Measurements from ENCODE around the gene GPR137B. TPM values are rescaled to one million over a fixed set of nuclear protein-coding genes. Genes with fewer than 3 reads are reported as not detected.
A peak's percentile ranks its signal among the peaks of the same experiment; 100 is the strongest.

GPR137B gene
- total RNA-seq, 2 donors from 2014 or later, result 4.5 to 7.7 TPM

DNA sequence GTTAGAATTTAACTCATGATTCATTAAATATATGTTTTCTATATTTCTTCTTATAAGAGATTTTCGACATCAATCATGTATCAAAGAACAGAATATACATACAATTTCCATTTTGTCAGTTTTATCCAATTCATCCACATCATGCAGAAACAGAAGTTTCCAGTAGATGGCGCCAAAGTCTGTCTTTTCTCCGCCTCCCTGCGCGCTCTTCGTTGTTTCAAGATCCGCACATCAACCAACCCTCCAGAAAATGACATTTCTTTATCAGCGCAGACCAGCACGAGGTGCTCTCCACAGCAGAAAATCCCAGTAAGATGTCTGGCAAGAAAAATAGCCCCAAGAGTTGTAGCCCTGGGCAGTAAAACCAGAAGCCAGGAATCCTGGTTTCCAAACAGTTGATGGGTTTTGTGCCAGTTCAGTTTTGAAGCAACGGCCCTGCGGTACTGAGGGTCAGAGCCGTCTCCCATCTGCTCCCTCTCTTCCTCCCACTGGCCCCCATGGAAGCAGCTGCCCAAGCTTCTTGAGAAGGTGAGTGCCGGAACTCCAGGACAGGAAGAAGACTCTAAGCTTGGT lies 38.6 kb upstream of the GPR137B start:
- H3K27ac ChIP-seq, result no peak overlapping the region
- intact Hi-C loops (cut with DNase I), result loop anchor here (5.0 kb wide), 1 partner anchor 769 kb away; no protein-coding TSS in a partner anchor
- H3K4me1 ChIP-seq, result no peaks in the 10 kb centered on the region
- no peaks in the 10 kb centered on the region for H3K27me3 ChIP-seq
- TF ChIP-seq, protein P1, sequence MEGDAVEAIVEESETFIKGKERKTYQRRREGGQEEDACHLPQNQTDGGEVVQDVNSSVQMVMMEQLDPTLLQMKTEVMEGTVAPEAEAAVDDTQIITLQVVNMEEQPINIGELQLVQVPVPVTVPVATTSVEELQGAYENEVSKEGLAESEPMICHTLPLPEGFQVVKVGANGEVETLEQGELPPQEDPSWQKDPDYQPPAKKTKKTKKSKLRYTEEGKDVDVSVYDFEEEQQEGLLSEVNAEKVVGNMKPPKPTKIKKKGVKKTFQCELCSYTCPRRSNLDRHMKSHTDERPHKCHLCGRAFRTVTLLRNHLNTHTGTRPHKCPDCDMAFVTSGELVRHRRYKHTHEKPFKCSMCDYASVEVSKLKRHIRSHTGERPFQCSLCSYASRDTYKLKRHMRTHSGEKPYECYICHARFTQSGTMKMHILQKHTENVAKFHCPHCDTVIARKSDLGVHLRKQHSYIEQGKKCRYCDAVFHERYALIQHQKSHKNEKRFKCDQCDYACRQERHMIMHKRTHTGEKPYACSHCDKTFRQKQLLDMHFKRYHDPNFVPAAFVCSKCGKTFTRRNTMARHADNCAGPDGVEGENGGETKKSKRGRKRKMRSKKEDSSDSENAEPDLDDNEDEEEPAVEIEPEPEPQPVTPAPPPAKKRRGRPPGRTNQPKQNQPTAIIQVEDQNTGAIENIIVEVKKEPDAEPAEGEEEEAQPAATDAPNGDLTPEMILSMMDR (IDR thresholded peaks at IDR 0.05), result peak; percentile 90
- H3K4me3 ChIP-seq, result no peak overlapping the region
- DNase-seq, result peak; percentile 65
- H3K9me3 ChIP-seq, result no peaks in the 10 kb centered on the region
- no peak overlapping the region for H3K9ac ChIP-seq (ENCODE audit: low read depth in 2 of 2, low read length in 2 of 2)
- H3K36me3 ChIP-seq, result no peaks in the 10 kb centered on the region

GRCh38 chr1:236107121-236107907 lies 35.0 kb upstream of the GPR137B start:
- TF ChIP-seq, protein P1 (IDR thresholded peaks at IDR 0.05), result no peak
- H3K27ac ChIP-seq, result no peak overlapping the region
- no peak for DNase-seq
- no peaks in the 10 kb centered on the region for H3K9me3 ChIP-seq
- H3K36me3 ChIP-seq, result no peaks in the 10 kb centered on the region
- H3K9ac ChIP-seq (ENCODE audit: low read depth in 2 of 2, low read length in 2 of 2), result no peak overlapping the region
- no peaks in the 10 kb centered on the region for H3K27me3 ChIP-seq
- H3K4me3 ChIP-seq, result no peak overlapping the region
- intact Hi-C loops (cut with DNase I), result no loop called here
- H3K4me1 ChIP-seq, result no peaks in the 10 kb centered on the region

DNA sequence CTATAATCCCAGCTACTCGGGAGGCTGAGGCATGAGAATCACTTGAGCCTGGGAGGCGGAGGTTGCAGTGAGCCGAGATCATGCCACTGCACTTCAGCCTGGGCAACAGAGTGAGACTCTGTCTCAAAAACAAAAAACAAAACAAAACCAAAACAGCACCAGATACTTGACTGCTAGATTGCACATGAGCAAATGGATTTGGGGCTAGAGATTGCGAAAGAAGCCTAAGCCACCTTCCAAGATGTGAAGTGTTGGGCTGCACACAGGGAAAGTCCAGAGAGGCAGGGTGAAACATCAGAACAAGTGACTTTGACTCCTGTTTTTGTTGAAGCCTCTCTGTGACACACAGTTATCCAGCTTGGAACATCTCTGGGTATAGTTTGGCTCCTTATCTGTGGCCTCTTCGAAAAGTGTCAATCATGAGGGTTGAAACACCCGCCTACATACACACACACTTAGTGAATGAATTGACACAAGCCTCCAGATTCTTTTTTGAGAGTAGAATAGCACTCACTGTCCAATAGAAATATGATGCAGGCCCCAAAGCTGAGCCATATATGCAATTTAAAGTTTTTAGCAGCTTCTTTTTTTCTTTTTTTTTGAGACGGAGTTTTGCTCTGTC lies 34.2 kb upstream of the GPR137B start:
- intact Hi-C loops (cut with DNase I), result loop anchor here (2.0 kb wide), 1 partner anchor 345 kb away; no protein-coding TSS in a partner anchor
- Histone ChIP-seq H3K27me3 (no peaks in the 10 kb centered on the region), H3K27ac (no peak overlapping the region), H3K9me3 (no peaks in the 10 kb centered on the region), H3K9ac (ENCODE audit: low read depth in 2 of 2, low read length in 2 of 2) (no peak overlapping the region), H3K4me1 (no peaks in the 10 kb centered on the region), H3K4me3 (no peak overlapping the region), H3K36me3 (no peaks in the 10 kb centered on the region)
- DNase-seq, result no peak
- TF ChIP-seq, protein P1 (IDR thresholded peaks at IDR 0.05), result no peak

DNA sequence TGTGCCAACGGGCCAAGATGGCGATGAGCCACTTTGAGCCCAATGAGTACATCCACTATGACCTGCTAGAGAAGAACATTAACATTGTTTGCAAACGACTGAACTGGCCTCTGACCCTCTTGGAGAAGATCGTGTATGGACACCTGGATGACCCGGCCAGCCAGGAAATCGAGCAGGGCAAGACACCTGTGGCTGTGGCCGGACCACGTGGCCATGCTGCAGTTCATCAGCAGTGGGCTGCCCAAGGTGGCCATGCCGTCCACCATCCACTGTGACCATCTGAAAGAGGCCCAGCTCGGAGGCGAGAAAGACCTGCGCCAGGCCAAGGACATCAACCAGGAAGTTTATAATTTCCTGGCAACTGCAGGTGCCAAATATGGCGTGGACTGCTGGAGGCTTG lies 32.2 kb upstream of the GPR137B start:
- H3K4me3 ChIP-seq, result no peak overlapping the region
- no peak overlapping the region for H3K27ac ChIP-seq
- DNase-seq, result no peak
- intact Hi-C loops (cut with DNase I), result loop anchor here (2.0 to 5.0 kb wide), 2 partner anchors 62 to 379 kb away; no protein-coding TSS in a partner anchor
- H3K4me1 ChIP-seq, result no peaks in the 10 kb centered on the region
- no peaks in the 10 kb centered on the region for H3K27me3 ChIP-seq
- TF ChIP-seq, protein P1 (IDR thresholded peaks at IDR 0.05), result no peak
- no peaks in the 10 kb centered on the region for H3K9me3 ChIP-seq
- no peak overlapping the region for H3K9ac ChIP-seq (ENCODE audit: low read depth in 2 of 2, low read length in 2 of 2)
- no peaks in the 10 kb centered on the region for H3K36me3 ChIP-seq

- Histone ChIP-seq H3K27ac (no peak overlapping the region), H3K36me3 (no peaks in the 10 kb centered on the region), H3K4me3 (no peak overlapping the region), H3K9ac (ENCODE audit: low read depth in 2 of 2, low read length in 2 of 2) (no peak overlapping the region), H3K27me3 (no peaks in the 10 kb centered on the region), H3K4me1 (no peaks in the 10 kb centered on the region), H3K9me3 (no peaks in the 10 kb centered on the region)
- TF ChIP-seq, protein P1 (IDR thresholded peaks at IDR 0.05), result no peak
- DNase-seq, result no peak
- intact Hi-C loops (cut with DNase I), result loop anchor here (2.0 to 5.0 kb wide), 2 partner anchors 61 to 377 kb away; no protein-coding TSS in a partner anchor
Measured at GRCh38 chr1:236111527-236112331, 30.6 kb upstream of the GPR137B start.

Measured in colonic mucosa (tissue), 4 donors.